ENCODE measurements around the gene TTC7B.

Gene TTC7B

GRCh38 chr14:90642244-90642717 is 173.9 kb downstream of the TTC7B start:
- FAIRE-seq = no peak

GRCh38 chr14:90641615-90642243 is 174.5 kb downstream of the TTC7B start:
- no peak for FAIRE-seq

- no peak for FAIRE-seq
Observed at GRCh38 chr14:90641168-90641567, 175.1 kb downstream of the TTC7B start.

- FAIRE-seq = no peak
Observed at GRCh38 chr14:90639641-90640040, 176.6 kb downstream of the TTC7B start.

GRCh38 chr14:90632871-90633270 is 183.4 kb downstream of the TTC7B start:
- FAIRE-seq = no peak

- FAIRE-seq = no peak
Observed at GRCh38 chr14:90632451-90632850, 183.8 kb downstream of the TTC7B start.

- FAIRE-seq = no peak
Observed at GRCh38 chr14:90630171-90630806, 185.9 kb downstream of the TTC7B start.

GRCh38 chr14:90629471-90629870 is 186.8 kb downstream of the TTC7B start:
- no peak for FAIRE-seq

GRCh38 chr14:90628825-90629224 is 187.4 kb downstream of the TTC7B start:
- no peak for FAIRE-seq

- no peak for FAIRE-seq
Observed at GRCh38 chr14:90627478-90627877, 188.8 kb downstream of the TTC7B start.

- FAIRE-seq = no peak
Observed at GRCh38 chr14:90626550-90626949, 189.7 kb downstream of the TTC7B start.

GRCh38 chr14:90625445-90625844 is 190.8 kb downstream of the TTC7B start:
- no peak for FAIRE-seq

- FAIRE-seq = no peak
Observed at GRCh38 chr14:90624732-90625400, 191.4 kb downstream of the TTC7B start.

GRCh38 chr14:90624227-90624626 is 192.0 kb downstream of the TTC7B start:
- no peak for FAIRE-seq

GRCh38 chr14:90621201-90621600 is 195.0 kb downstream of the TTC7B start:
- FAIRE-seq = no peak

- FAIRE-seq = no peak
Observed at GRCh38 chr14:90620568-90621077, 195.6 kb downstream of the TTC7B start.

GRCh38 chr14:90619911-90620310 is 196.3 kb downstream of the TTC7B start:
- FAIRE-seq = no peak

GRCh38 chr14:90617961-90618360 is 198.3 kb downstream of the TTC7B start:
- FAIRE-seq = no peak

- no peak for FAIRE-seq
Observed at GRCh38 chr14:90616881-90617280, 199.3 kb downstream of the TTC7B start.

- FAIRE-seq = no peak
Observed at GRCh38 chr14:90616313-90616712, 199.9 kb downstream of the TTC7B start.

- FAIRE-seq = no peak
Observed at GRCh38 chr14:90615517-90616060, 200.6 kb downstream of the TTC7B start.

- no peak for FAIRE-seq
Observed at GRCh38 chr14:90614696-90615516, 201.3 kb downstream of the TTC7B start.

- FAIRE-seq = no peak
Observed at GRCh38 chr14:90613997-90614396, 202.2 kb downstream of the TTC7B start.
